Stimulated activated CD8-positive, alpha-beta memory T cell treated with anti-CD3 and anti-CD28 coated beads, Interleukin-4, amount 100 ng/mL, for 1 hour (primary cell): ENCODE results near the gene SSC5D.

Experiments used
- DNase-seq, 2 donors: peaks; one replicate each; pipeline ENCODE4 v3.0.0-alpha.2; 2020; ENCODE audit warnings: low read depth in 2 of 2, low spot score in 1 of 2

SSC5D gene

DNA sequence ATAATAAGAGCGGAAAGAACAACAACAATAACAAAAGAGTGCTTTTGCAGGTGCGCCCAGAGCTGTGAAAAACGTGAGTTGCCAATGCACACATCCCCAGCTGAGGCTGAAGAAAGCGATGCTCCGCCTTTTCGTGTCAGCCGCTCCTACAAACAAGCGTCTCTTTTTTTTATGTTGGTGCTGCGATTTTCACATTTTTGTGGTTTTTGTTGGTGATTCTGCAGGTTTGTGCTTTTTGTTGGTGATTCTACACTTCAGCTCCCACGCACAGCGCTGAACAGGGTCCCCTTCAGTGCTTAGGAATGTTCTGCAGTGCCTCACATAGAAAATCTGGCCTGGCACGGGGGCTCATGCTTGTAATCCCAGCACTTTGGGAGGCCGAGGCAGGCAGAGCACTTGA is 64.4 kb downstream of the SSC5D start:
- DNase-seq: no peak

DNA sequence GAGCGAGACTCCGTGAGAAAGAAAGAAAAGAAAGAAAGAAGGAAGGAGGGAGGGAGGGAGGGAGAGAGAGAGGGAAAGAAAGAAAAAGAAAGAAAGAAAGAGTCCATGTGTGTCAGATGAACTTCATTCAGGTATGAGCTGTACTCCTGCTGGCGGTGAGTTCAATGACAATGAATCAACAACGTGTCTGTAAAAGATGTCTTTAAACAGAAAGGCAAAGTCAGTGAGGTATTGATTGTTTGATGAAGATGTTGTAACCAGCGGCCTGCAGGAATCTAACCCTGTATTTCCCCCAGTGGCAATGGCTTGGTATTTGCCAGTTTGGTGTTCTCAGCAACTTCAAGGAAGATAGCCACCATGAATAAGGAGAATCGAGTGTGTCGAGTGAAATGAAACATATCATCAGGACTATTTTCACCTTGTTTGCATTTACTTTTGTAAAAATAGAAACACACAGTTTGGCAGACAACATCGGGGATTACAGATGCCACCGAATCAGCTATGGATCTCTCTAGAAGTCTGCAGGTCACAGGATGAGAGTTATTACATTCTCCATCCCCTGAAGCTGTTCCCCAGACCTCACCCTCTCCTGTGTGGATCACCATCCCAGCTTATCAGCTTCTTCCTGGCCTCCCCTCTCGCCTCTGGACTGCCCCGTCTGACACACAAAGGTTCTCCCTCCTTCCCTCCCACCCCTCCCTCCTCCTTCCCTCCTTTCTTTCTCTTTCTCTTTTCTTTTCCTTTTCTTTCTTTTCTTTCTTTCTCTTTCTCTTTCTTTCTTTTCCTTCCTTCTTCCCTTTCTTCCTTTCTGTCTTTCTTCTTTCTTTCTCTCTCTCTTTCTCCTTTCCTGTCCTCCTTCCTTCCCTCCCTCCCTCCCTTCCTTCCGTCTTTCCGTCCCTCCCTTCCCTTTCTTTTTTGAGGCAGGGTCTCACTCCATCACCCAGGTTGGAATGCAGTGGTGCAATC is 65.3 kb downstream of the SSC5D start:
- DNase-seq: no peak

DNA sequence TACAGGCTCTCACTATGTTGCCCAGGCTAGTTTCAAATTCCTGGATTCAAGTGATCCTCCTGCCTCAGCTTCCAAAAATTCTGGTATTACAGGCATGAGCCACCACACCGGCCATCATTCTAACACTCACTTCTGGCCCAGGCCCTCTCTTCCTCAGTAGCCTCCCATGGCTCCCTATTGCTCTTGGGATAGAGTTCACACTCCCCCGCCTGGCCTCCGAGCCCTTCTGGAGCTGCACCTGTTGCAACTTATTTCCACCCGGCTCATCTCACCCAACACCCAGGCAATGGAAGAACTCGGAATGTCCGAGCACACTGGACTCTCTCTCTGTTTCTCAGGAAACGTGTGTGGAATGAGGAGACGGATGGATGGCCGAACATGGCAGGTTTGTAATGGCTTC is 66.1 kb downstream of the SSC5D start:
- DNase-seq: no peak

DNA sequence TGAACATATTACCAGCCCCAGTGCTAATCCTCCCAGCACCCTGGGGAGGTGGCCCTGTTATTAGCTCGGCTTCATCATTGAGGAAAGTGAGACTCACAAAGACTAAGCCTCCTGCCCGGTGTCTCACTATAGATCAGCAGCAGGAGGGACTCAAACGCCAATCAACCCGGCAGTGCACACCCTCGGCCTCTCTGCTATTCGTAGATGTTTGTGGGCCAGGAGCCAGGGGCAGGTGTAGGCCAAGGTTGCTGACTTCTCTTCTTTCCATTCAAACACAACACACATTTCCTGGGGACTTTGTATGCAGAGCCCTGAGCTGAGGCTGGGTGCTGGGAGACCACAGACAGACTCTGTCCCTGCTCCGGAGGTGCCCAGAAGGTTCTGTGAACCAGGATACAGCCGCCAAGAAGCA is 66.5 kb downstream of the SSC5D start:
- no peak for DNase-seq

DNA sequence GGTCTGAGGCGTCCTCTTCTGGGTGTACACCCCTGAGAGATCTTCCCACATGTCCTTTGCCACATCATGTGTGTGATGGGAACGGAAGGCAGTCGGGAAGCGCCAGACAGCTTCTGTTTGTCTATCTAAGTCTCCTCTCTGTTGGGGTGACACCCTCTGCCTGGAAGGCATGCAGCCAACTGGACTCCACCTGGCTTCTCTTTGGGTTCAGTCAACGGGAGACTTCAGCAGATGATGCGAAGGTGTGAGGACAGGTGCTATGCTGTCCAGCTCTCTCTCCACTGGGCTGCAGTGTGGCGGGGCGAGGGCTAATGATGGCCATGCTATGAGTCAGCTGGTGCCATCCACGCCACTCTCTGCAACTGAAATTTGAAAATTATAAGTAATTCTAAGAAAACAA is 71.4 kb downstream of the SSC5D start:
- no peak for DNase-seq

DNA sequence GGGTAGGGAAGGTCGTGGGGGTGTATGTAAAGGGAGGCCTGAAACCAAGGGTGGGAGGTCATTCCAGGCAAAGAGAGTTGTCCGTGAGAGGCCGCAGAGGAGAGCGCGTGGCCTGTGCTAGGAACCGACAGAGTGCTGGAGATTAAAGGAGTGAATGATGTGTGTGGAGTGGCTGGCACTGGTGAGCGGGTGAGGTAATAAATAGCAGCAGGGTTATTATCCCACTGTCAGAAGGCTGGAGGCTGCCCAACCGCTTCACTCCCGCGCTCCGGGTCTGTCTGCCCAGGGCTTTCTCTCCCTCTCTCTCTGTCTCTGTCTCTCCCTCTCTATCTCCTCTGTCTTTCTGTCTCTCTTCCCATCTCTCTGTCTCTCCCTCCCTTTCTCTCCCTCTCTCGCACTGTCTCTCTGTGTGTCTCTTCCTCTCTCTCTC is 75.0 kb downstream of the SSC5D start:
- no peak for DNase-seq

DNA sequence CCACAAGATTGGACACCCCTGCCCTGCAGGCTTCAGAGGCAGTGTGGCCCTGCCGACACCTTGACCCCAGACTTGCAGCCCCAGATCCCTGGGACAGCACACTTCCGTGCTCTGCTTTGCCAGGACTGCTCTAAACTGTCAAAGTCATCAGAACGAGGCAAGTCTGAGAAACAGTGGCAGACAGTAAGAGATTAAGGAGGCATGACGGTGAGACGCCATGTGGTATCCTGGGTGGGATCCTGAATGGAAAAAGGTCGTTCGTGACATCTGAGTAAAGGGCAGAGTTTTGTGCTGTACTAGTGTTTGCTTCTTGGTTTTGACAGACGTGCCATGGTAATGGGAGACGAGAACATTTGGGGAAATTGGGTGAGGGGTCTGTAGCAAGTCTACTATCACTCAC is 78.6 kb downstream of the SSC5D start:
- no peak for DNase-seq

DNA sequence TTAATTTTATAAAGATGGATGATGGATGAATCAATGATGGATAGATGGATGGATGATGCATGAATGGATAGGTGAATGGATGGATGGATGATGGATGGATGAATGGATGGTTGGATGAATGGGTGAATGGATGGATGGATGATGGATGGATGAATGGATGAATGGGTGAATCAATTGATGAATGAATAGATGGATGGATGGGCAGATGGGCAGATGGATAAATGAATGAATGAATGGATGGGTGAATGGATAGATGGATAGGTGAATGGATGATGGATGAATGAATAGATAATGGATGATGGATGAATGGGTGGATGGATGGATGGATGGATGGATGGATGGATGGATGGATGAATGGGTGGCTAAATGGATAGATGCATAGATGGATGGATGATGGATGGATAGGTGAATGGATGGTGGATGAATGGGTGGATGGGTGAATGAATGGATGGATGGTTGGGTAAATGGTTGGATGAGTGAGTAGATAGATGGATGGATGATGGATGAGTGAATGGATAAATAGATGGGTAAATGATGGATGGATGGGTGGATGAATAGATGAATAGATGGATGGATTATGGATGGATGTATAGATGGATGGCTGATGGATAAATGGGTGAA is 79.6 kb downstream of the SSC5D start:
- no peak for DNase-seq
